GM23338 (cell line): ENCODE data around the gene AGBL4. TPM values are rescaled to one million over a fixed set of nuclear protein-coding genes. Genes with fewer than 3 reads are reported as not detected.

Experiments
- ATAC-seq: fragments of 200-7000 bp; cut with Tn5 transposase; 3 replicates; pipeline ENCODE4 v1.9.1; 2020
- DNase-seq: peaks from one replicate; pipeline ENCODE4 v3.0.0-alpha.2; 2015; ENCODE audit warnings: low spot score
- H2AFZ ChIP-seq: fragments of 200-600 bp; sonication (generic); 2 replicates; pipeline ENCODE4 v1.8.0; 2016; ENCODE audit warnings: antibody characterized with exemption, mild to moderate bottlenecking, moderate library complexity
- H3F3A ChIP-seq: fragments of 200-600 bp; sonication (generic); replicated peaks from 2 replicates; pipeline ENCODE4 v1.8.0; 2017; ENCODE audit warnings: antibody characterized with exemption, mixed run types, low read depth
- H3K27ac ChIP-seq: fragments of 200-600 bp; sonication (generic); 2 replicates; pipeline ENCODE4 v1.6.1; 2016; ENCODE audit warnings: low read depth
- H3K27me3 ChIP-seq: fragments of 200-600 bp; sonication (generic); 2 replicates; pipeline ENCODE4 v1.8.0; 2016; ENCODE audit warnings: mild to moderate bottlenecking, mixed run types, moderate library complexity; ENCODE audit not compliant: insufficient read depth
- H3K36me3 ChIP-seq: fragments of 200-600 bp; sonication (generic); 2 replicates; pipeline ENCODE4 v1.8.0; 2016; ENCODE audit warnings: mild to moderate bottlenecking; ENCODE audit not compliant: insufficient read depth
- H3K4me1 ChIP-seq: fragments of 200-600 bp; sonication (generic); 2 replicates; pipeline ENCODE4 v1.8.0; 2016; ENCODE audit warnings: mild to moderate bottlenecking, moderate library complexity; ENCODE audit not compliant: insufficient read depth
- H3K4me2 ChIP-seq: fragments of 200-600 bp; sonication (generic); 2 replicates; pipeline ENCODE4 v1.7.1; 2017; ENCODE audit warnings: mixed run types
- H3K4me3 ChIP-seq: fragments of 200-600 bp; sonication (generic); 2 replicates; pipeline ENCODE4 v1.6.1; 2016; ENCODE audit warnings: mixed run types
- H3K79me2 ChIP-seq: fragments of 200-600 bp; sonication (generic); replicated peaks from 2 replicates; pipeline ENCODE4 v1.8.0; 2017; ENCODE audit warnings: mild to moderate bottlenecking; ENCODE audit not compliant: insufficient read depth
- H3K9me2 ChIP-seq: fragments of 200-600 bp; sonication (generic); 2 replicates; pipeline ENCODE4 v1.8.0; 2017; ENCODE audit not compliant: insufficient read depth
- H4K20me1 ChIP-seq: fragments of 200-600 bp; sonication (generic); replicated peaks from 2 replicates; pipeline ENCODE4 v1.8.0; 2017; ENCODE audit warnings: mild to moderate bottlenecking; ENCODE audit not compliant: insufficient read depth
- H3K27ac Mint-ChIP-seq: 2 replicates; pipeline ENCODE4 v1.8.0; 2020; ENCODE audit warnings: inconsistent platforms, mild to moderate bottlenecking, moderate library complexity, mixed read lengths
- H3K27me3 Mint-ChIP-seq: 3 replicates; pipeline ENCODE4 v1.8.0; 2022; ENCODE audit warnings: low read depth, mild to moderate bottlenecking, moderate library complexity, mixed read lengths, inconsistent platforms; ENCODE audit not compliant: insufficient read depth, poor library complexity
- H3K36me3 Mint-ChIP-seq: 3 replicates; pipeline ENCODE4 v1.8.0; 2021; ENCODE audit warnings: low read depth, mild to moderate bottlenecking, inconsistent platforms, moderate library complexity, mixed read lengths
- H3K4me1 Mint-ChIP-seq: 3 replicates; pipeline ENCODE4 v1.8.0; 2020; ENCODE audit warnings: mild to moderate bottlenecking, inconsistent platforms, mixed read lengths
- H3K4me3 Mint-ChIP-seq: 3 replicates; pipeline ENCODE4 v1.8.0; 2021; ENCODE audit warnings: moderate library complexity, mild to moderate bottlenecking, inconsistent platforms, mixed read lengths
- H3K9me3 Mint-ChIP-seq: 3 replicates; pipeline ENCODE4 v1.8.0; 2020; ENCODE audit warnings: moderate library complexity, mild to moderate bottlenecking, inconsistent platforms, mixed read lengths
- CREB1 ChIP-seq: fragments of 250-450 bp; sonication (Bioruptor Pico); IDR thresholded peaks from 2 replicates; pipeline ENCODE4 v1.5.0; 2020; ENCODE audit warnings: low read depth, mild to moderate bottlenecking, moderate library complexity
- EZH2 ChIP-seq: fragments of 200-600 bp; sonication (generic); IDR thresholded peaks from one replicate; pipeline ENCODE4 v1.8.0; 2017; ENCODE audit warnings: antibody characterized with exemption, mild to moderate bottlenecking, low read depth; ENCODE audit not compliant: unreplicated experiment
- EZH2phosphoT487 ChIP-seq: fragments of 200-600 bp; sonication (generic); IDR thresholded peaks from one replicate; pipeline ENCODE4 v1.8.1; 2018; ENCODE audit warnings: antibody characterized with exemption; ENCODE audit not compliant: unreplicated experiment
- JUNB ChIP-seq: IDR thresholded peaks from one replicate; pipeline ENCODE4 v1.6.1; 2016; ENCODE audit warnings: antibody characterized with exemption; ENCODE audit not compliant: unreplicated experiment
- POLR2AphosphoS5 ChIP-seq: IDR thresholded peaks from 2 replicates; pipeline ENCODE4 v1.6.1; 2016; ENCODE audit warnings: antibody characterized with exemption, low read depth
- STAT1 ChIP-seq: IDR thresholded peaks from one replicate; pipeline ENCODE4 v1.6.1; 2016; ENCODE audit warnings: antibody characterized with exemption; ENCODE audit not compliant: unreplicated experiment
- ZNF114 ChIP-seq: fragments of 250-450 bp; sonication (Bioruptor Pico); IDR thresholded peaks from 2 replicates; pipeline ENCODE4 v1.5.0; 2020; ENCODE audit warnings: mild to moderate bottlenecking, moderate library complexity
- ZNF462 ChIP-seq: fragments of 250-450 bp; sonication (Bioruptor Pico); IDR thresholded peaks from 2 replicates; pipeline ENCODE4 v1.5.0; 2020; ENCODE audit warnings: mild to moderate bottlenecking, moderate library complexity
- polyA plus RNA-seq: library from polyadenylated mRNA; unstranded; fragments of >200 nt; fragmentation: Nextera tagmentation; extraction: Ambion mirVana; gene quantifications from 2 replicates; pipeline ENCODE4 v1.2.1, GENCODE V29; 2016
- total RNA-seq: library from RNA; depleted of rRNA; stranded (reverse); fragments of >200 nt; shearing (Covaris generic); gene quantifications from 2 replicates; pipeline ENCODE4 v1.2.3, GENCODE V29; 2014
- TF ChIP-seq, protein P1 (sequence below): IDR thresholded peaks from one replicate; pipeline ENCODE4 v1.6.1; 2018; ENCODE audit warnings: antibody characterized with exemption; ENCODE audit not compliant: unreplicated experiment
- TF ChIP-seq, protein P2 (sequence below): IDR thresholded peaks from 2 replicates; pipeline ENCODE4 v1.6.1; 2016; ENCODE audit warnings: antibody characterized with exemption
- TF ChIP-seq, protein P3 (sequence below), 2 experiments: fragments of 200-600 bp in 1 of 2; sonication (generic) in 1 of 2; conservative IDR thresholded peaks; 2 replicates each; pipeline versions ENCODE4 v1.5.1 to v1.6.1; 2016 to 2017; ENCODE audit warnings: antibody characterized with exemption in 2 of 2, low read depth in 2 of 2, mild to moderate bottlenecking in 2 of 2, moderate library complexity in 1 of 2

AGBL4 gene
- total and polyA plus RNA-seq, 2 experiments from 2014 or later = 0.91 to 1.5 TPM

- no peak for TF ChIP-seq ZNF462 (CRISPR knock-in tag)
These were observed 1452.3 kb downstream of the AGBL4 start (continued) for GRCh38 chr1:48571303-48571987.

DNA sequence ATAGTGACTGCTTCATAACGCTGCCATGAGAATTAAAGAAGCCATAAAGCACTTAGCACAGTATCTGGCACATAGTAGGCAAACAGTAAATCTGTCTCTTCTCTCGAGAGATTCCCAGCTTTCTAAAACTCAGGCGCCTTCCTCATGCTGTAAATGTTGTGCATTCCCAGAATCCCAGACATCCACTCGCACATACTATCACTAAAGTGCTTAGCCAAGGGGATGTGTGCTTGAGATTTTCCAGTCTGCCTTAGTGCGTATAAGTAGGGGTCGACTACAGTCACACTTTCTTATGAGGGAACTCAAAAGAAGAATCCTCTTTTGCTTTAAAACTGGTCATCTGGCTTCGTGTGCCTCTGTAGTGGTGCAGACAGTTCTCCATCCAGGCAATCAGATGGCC is 1453.2 kb downstream of the AGBL4 start:
- Mint-ChIP-seq H3K9me3 (no peaks in the 10 kb centered on the region), H3K4me3 (no peak overlapping the region), H3K27ac (no peak overlapping the region), H3K27me3 (peaks cover 4% of the 10 kb centered on the region), H3K36me3 (no peaks in the 10 kb centered on the region), H3K4me1 (no peaks in the 10 kb centered on the region; the same call in 2 of the 3 replicates)
- Histone ChIP-seq H3K79me2 (no peaks in the 10 kb centered on the region), H3K4me1 (0 out of 2 replicates have a peak, but pooled peaks cover 2% of the 10 kb centered on the region), H4K20me1 (no peaks in the 10 kb centered on the region), H2AFZ (no peak overlapping the region), H3K9me2 (no peaks in the 10 kb centered on the region), H3K27me3 (no peaks in the 10 kb centered on the region), H3K4me2 (no peak overlapping the region), H3F3A (no peaks in the 10 kb centered on the region), H3K4me3 (no peak overlapping the region), H3K27ac (no peak overlapping the region), H3K36me3 (no peaks in the 10 kb centered on the region)
- no peak for DNase-seq
- ATAC-seq = no peak
- TF ChIP-seq EZH2 (no peak), CREB1 (CRISPR knock-in tag) (no peak), ZNF114 (CRISPR knock-in tag) (no peak), EZH2phosphoT487 (no peak), POLR2AphosphoS5 (no peak), JUNB (no peak), STAT1 (no peak)
- TF ChIP-seq, protein P1, sequence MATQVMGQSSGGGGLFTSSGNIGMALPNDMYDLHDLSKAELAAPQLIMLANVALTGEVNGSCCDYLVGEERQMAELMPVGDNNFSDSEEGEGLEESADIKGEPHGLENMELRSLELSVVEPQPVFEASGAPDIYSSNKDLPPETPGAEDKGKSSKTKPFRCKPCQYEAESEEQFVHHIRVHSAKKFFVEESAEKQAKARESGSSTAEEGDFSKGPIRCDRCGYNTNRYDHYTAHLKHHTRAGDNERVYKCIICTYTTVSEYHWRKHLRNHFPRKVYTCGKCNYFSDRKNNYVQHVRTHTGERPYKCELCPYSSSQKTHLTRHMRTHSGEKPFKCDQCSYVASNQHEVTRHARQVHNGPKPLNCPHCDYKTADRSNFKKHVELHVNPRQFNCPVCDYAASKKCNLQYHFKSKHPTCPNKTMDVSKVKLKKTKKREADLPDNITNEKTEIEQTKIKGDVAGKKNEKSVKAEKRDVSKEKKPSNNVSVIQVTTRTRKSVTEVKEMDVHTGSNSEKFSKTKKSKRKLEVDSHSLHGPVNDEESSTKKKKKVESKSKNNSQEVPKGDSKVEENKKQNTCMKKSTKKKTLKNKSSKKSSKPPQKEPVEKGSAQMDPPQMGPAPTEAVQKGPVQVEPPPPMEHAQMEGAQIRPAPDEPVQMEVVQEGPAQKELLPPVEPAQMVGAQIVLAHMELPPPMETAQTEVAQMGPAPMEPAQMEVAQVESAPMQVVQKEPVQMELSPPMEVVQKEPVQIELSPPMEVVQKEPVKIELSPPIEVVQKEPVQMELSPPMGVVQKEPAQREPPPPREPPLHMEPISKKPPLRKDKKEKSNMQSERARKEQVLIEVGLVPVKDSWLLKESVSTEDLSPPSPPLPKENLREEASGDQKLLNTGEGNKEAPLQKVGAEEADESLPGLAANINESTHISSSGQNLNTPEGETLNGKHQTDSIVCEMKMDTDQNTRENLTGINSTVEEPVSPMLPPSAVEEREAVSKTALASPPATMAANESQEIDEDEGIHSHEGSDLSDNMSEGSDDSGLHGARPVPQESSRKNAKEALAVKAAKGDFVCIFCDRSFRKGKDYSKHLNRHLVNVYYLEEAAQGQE = no peak
- TF ChIP-seq, protein P2, sequence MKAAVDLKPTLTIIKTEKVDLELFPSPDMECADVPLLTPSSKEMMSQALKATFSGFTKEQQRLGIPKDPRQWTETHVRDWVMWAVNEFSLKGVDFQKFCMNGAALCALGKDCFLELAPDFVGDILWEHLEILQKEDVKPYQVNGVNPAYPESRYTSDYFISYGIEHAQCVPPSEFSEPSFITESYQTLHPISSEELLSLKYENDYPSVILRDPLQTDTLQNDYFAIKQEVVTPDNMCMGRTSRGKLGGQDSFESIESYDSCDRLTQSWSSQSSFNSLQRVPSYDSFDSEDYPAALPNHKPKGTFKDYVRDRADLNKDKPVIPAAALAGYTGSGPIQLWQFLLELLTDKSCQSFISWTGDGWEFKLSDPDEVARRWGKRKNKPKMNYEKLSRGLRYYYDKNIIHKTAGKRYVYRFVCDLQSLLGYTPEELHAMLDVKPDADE = no peak
- TF ChIP-seq, protein P3, sequence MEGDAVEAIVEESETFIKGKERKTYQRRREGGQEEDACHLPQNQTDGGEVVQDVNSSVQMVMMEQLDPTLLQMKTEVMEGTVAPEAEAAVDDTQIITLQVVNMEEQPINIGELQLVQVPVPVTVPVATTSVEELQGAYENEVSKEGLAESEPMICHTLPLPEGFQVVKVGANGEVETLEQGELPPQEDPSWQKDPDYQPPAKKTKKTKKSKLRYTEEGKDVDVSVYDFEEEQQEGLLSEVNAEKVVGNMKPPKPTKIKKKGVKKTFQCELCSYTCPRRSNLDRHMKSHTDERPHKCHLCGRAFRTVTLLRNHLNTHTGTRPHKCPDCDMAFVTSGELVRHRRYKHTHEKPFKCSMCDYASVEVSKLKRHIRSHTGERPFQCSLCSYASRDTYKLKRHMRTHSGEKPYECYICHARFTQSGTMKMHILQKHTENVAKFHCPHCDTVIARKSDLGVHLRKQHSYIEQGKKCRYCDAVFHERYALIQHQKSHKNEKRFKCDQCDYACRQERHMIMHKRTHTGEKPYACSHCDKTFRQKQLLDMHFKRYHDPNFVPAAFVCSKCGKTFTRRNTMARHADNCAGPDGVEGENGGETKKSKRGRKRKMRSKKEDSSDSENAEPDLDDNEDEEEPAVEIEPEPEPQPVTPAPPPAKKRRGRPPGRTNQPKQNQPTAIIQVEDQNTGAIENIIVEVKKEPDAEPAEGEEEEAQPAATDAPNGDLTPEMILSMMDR (conservative IDR thresholded peaks at IDR 0.05; ENCODE audit: low read depth in 2 of 2) = no peak
